ENCODE measurements around the gene KMT2E. TPM values are rescaled to one million over a fixed set of nuclear protein-coding genes. Genes with fewer than 3 reads are reported as not detected.
"Not testable (repeated sequence)": the region's sequence is repeated elsewhere in the genome, so short reads cannot be mapped to it uniquely, and the experiment has no call there.

Gene KMT2E
- total RNA-seq, 1 experiment from 2014 or later, result 49.7 TPM

DNA sequence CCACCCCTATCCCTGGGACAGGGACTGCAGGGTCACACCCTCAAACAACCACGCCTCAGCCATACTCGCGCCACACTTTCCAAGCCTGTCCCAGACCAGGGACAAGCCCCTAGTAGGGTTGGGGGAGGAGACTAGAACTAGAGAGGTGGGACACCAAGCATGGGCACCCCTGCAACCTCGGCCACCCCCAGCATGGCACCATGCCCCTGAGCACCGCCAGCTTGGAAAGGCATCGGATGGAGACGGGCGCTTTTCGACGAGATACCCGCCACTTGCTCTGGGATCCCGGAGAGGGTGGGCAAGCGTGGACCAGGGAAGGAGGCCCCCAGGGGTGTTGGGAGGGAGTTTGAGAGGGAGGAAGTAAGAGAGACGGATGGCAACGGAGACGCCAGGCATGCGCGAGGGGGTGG is 13.1 kb upstream of the KMT2E start:
- intact Hi-C loops (cut with micrococcal nuclease), result no loop called here
- ChIA-PET POLR2A (interaction anchor here (1.3 to 21.0 kb wide), 3 partner anchors 13 to 18 kb away, joined by 4 to 620 read pairs (median 129); partner anchors contain the start of gene KMT2E), CTCF (interaction anchor here (13.5 kb wide), 1 partner anchor 19 kb away, joined by 119 read pairs; no protein-coding TSS in a partner anchor)
- no peaks in the 10 kb centered on the region for H3K27me3 Mint-ChIP-seq (ENCODE audit: insufficient read depth, unreplicated experiment)
- H3K36me3 Mint-ChIP-seq (ENCODE audit: insufficient read depth, unreplicated experiment), result peaks cover 36% of the 10 kb centered on the region
- peaks cover 41% of the 10 kb centered on the region for H3K4me1 Mint-ChIP-seq (ENCODE audit: insufficient read depth, unreplicated experiment)
- no peak overlapping the region for H3K27ac Mint-ChIP-seq (ENCODE audit: low read depth, unreplicated experiment)
- no peak overlapping the region for H3K4me3 Mint-ChIP-seq (ENCODE audit: unreplicated experiment)
- no TSS peak for BruUV-seq (replicated peaks)
- TF ChIP-seq, protein P1, sequence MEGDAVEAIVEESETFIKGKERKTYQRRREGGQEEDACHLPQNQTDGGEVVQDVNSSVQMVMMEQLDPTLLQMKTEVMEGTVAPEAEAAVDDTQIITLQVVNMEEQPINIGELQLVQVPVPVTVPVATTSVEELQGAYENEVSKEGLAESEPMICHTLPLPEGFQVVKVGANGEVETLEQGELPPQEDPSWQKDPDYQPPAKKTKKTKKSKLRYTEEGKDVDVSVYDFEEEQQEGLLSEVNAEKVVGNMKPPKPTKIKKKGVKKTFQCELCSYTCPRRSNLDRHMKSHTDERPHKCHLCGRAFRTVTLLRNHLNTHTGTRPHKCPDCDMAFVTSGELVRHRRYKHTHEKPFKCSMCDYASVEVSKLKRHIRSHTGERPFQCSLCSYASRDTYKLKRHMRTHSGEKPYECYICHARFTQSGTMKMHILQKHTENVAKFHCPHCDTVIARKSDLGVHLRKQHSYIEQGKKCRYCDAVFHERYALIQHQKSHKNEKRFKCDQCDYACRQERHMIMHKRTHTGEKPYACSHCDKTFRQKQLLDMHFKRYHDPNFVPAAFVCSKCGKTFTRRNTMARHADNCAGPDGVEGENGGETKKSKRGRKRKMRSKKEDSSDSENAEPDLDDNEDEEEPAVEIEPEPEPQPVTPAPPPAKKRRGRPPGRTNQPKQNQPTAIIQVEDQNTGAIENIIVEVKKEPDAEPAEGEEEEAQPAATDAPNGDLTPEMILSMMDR (IDR thresholded peaks at IDR 0.05; ENCODE audit: unreplicated experiment), result no peak
- H3K9me3 Mint-ChIP-seq (ENCODE audit: unreplicated experiment), result no peaks in the 10 kb centered on the region
- DNase-seq (ENCODE audit: unreplicated experiment), result no peak

DNA sequence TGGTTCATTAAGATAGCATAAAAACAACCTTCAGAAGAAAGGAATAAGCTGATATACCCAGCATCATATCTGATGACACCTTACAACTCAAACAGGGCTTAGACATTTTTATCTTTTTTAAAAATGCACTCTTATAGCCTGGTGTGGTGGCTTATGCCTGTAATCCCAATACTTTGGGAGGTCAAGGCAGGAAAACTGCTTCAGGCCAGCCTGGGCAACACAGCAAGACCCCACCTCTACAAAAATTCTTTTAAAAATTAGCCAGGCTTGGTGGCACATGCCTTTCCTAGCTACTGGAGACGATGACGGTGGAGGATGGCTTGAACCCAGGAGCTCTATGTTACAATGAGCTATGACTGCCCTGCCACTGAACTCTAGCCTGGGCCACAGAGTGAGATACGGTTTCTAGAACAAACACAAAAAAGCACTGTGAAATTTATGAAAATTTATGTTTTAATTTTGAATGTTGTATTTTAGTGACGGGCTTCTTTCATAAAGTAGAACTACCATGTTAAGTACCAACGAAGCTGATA is 12.3 kb upstream of the KMT2E start:
- POLR2A ChIA-PET, result interaction anchor here (0.7 to 21.0 kb wide), 4 partner anchors 12 to 96 kb away, joined by 3 to 620 read pairs (median 66); partner anchors contain the start of gene KMT2E
- peaks cover 35% of the 10 kb centered on the region for H3K36me3 Mint-ChIP-seq (ENCODE audit: insufficient read depth, unreplicated experiment)

DNA sequence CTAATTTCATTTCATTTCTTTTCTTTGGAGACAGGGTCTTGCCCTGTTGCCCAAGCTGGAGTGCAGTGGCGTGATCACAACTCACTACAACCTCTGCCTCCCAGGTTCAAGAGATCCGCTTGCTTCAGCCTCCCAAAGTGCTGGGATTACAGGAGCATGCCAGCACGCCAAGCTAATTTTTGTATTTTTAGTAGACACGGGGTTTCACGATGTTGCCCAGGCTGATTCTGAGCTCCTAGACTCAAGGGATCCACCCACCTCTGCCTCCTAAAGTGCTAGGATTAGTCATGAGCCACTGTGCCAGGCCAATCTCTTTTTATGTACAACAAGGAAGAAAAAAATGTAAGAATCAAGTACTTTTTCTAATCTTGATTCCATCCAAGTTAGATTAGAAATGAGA is 10.7 kb upstream of the KMT2E start:
- Mint-ChIP-seq H3K4me1 (ENCODE audit: insufficient read depth, unreplicated experiment) (peaks cover 37% of the 10 kb centered on the region), H3K36me3 (ENCODE audit: insufficient read depth, unreplicated experiment) (peaks cover 40% of the 10 kb centered on the region), H3K4me3 (ENCODE audit: unreplicated experiment) (peak overlapping the region; percentile 61), H3K27me3 (ENCODE audit: insufficient read depth, unreplicated experiment) (no peaks in the 10 kb centered on the region), H3K9me3 (ENCODE audit: unreplicated experiment) (no peaks in the 10 kb centered on the region), H3K27ac (ENCODE audit: low read depth, unreplicated experiment) (peak overlapping the region; percentile 47)
- BruUV-seq (replicated peaks), result no TSS peak
- CTCF ChIA-PET, result interaction anchor here (13.5 kb wide), 1 partner anchor 22 kb away, joined by 119 read pairs; no protein-coding TSS in a partner anchor
- intact Hi-C loops (cut with micrococcal nuclease), result loop anchor here (2.0 kb wide), 1 partner anchor 18 kb away; no protein-coding TSS in a partner anchor
- POLR2A ChIA-PET, result interaction anchor here (1.0 to 21.0 kb wide), 4 partner anchors 11 to 69 kb away, joined by 3 to 620 read pairs (median 66); partner anchors contain the start of gene KMT2E
- peak; percentile 81 for DNase-seq (ENCODE audit: unreplicated experiment)
- TF ChIP-seq, protein P1 (IDR thresholded peaks at IDR 0.05; ENCODE audit: unreplicated experiment), result no peak

More for the DNA sequence above, 12.3 kb upstream of the KMT2E start:
- CTCF ChIA-PET, result interaction anchor here (0.5 to 13.5 kb wide), 3 partner anchors 20 to 112 kb away, joined by 3 to 119 read pairs (median 5); no protein-coding TSS in a partner anchor
- Mint-ChIP-seq H3K9me3 (ENCODE audit: unreplicated experiment) (no peaks in the 10 kb centered on the region), H3K4me1 (ENCODE audit: insufficient read depth, unreplicated experiment) (peaks cover 34% of the 10 kb centered on the region), H3K27me3 (ENCODE audit: insufficient read depth, unreplicated experiment) (no peaks in the 10 kb centered on the region), H3K4me3 (ENCODE audit: unreplicated experiment) (no peak overlapping the region), H3K27ac (ENCODE audit: low read depth, unreplicated experiment) (no peak overlapping the region)
- TF ChIP-seq, protein P1 (IDR thresholded peaks at IDR 0.05; ENCODE audit: unreplicated experiment), result no peak
- no peak for DNase-seq (ENCODE audit: unreplicated experiment)
- intact Hi-C loops (cut with micrococcal nuclease), result loop anchor here (2.0 kb wide), 1 partner anchor 17 kb away; no protein-coding TSS in a partner anchor
- no TSS peak for BruUV-seq (replicated peaks)

DNA sequence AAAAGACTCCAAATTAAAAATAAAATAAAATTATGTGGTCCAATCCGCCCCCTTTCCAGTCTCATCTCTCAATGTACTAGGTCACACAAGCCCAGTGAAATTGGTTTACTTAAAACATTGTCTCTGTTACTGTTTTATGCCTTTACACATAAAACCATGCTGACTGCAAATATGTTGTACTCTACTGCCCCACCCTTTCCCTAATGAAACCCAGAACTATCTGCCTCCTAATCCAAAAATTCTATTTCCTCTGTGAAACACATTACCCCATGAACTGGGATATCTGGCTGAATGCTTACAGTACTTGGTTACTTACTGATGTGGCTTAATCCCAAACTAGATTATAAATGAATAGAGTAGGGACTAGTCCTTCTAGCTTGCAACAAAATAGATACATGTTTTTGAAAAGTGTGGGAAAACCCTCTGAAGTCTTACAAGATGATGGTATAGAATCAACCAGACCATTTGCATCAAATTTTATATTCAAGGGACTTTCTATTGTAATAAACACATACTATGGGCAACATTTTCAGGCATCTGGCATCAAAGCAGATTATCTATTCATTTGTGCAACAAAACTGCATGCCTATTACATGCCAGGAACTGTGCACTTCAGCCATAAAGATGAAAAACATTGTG is 10.0 kb upstream of the KMT2E start:
- no peak for DNase-seq (ENCODE audit: unreplicated experiment)
- peaks cover 43% of the 10 kb centered on the region for H3K36me3 Mint-ChIP-seq (ENCODE audit: insufficient read depth, unreplicated experiment)
- TF ChIP-seq, protein P1 (IDR thresholded peaks at IDR 0.05; ENCODE audit: unreplicated experiment), result no peak
- POLR2A ChIA-PET, result interaction anchor here (1.0 to 21.0 kb wide), 3 partner anchors 10 to 68 kb away, joined by 3 to 620 read pairs (median 129); partner anchors contain the start of gene KMT2E
- intact Hi-C loops (cut with micrococcal nuclease), result loop anchor here (2.0 kb wide), 1 partner anchor 19 kb away; no protein-coding TSS in a partner anchor
- BruUV-seq (replicated peaks), result no TSS peak
- CTCF ChIA-PET, result interaction anchor here (13.5 kb wide), 1 partner anchor 22 kb away, joined by 119 read pairs; no protein-coding TSS in a partner anchor
- H3K9me3 Mint-ChIP-seq (ENCODE audit: unreplicated experiment), result no peaks in the 10 kb centered on the region
- peak overlapping the region; percentile 61 for H3K4me3 Mint-ChIP-seq (ENCODE audit: unreplicated experiment)
- peak overlapping the region; percentile 47 for H3K27ac Mint-ChIP-seq (ENCODE audit: low read depth, unreplicated experiment)
- H3K27me3 Mint-ChIP-seq (ENCODE audit: insufficient read depth, unreplicated experiment), result no peaks in the 10 kb centered on the region
- peaks cover 34% of the 10 kb centered on the region for H3K4me1 Mint-ChIP-seq (ENCODE audit: insufficient read depth, unreplicated experiment)

DNA sequence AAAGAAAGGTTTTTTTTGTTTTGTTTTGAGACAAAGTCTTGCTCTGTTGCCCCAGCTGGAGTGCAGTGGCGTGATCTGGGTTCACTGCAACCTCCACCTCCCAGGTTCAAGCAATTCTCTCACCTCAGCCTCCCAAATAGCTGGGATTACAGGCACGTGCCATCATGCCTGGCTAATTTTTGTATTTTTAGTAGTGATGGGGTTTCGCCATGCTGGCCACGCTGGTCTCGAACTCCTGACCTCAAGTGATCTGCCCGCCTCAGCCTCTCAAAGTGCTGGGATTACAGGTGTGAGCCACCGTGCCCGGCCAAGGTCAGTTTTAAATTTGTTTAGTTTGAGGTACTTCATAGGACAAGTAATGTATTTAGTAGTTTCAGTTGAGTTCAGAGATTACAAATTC is 9.0 kb upstream of the KMT2E start:
- not testable (repeated sequence) for H3K27me3 Mint-ChIP-seq (ENCODE audit: insufficient read depth, unreplicated experiment)
- peaks cover 42% of the 10 kb centered on the region for H3K36me3 Mint-ChIP-seq (ENCODE audit: insufficient read depth, unreplicated experiment)

More for the DNA sequence above, 9.0 kb upstream of the KMT2E start:
- DNase-seq (ENCODE audit: unreplicated experiment); BruUV-seq (replicated peaks); H3K27ac Mint-ChIP-seq (ENCODE audit: low read depth, unreplicated experiment); intact Hi-C loops (cut with micrococcal nuclease); H3K4me3 Mint-ChIP-seq (ENCODE audit: unreplicated experiment); H3K9me3 Mint-ChIP-seq (ENCODE audit: unreplicated experiment): not testable (repeated sequence)
- ChIA-PET POLR2A (interaction anchor here (0.6 to 21.0 kb wide), 3 partner anchors 9 to 20 kb away, joined by 3 to 620 read pairs (median 129); partner anchors contain the start of gene KMT2E), CTCF (interaction anchor here (0.6 to 13.5 kb wide), 2 partner anchors 23 to 775 kb away, joined by 3 to 119 read pairs; no protein-coding TSS in a partner anchor)
- H3K4me1 Mint-ChIP-seq (ENCODE audit: insufficient read depth, unreplicated experiment), result peaks cover 36% of the 10 kb centered on the region

Measured in MCF 10A (cell line).